Mesenchymal stem cell (in vitro differentiated cells and primary cell): Measurements from ENCODE around the gene S100A13.

Source experiments
- DNase-seq: peaks from one replicate; pipeline ENCODE4 v3.0.0-alpha.2; 2013
- H2AFZ ChIP-seq: one replicate; pipeline ENCODE4 v1.6.1; 2013; ENCODE audit warnings: low read depth, mild to moderate bottlenecking, control low read depth, inconsistent platforms, low read length, moderate library complexity
- H2AK5ac ChIP-seq: 2 replicates; pipeline ENCODE4 v1.6.1; 2013; ENCODE audit warnings: low read length, moderate library complexity, mild to moderate bottlenecking, inconsistent platforms; ENCODE audit not compliant: severe bottlenecking
- H2BK120ac ChIP-seq: one replicate; pipeline ENCODE4 v1.6.1; 2013; ENCODE audit warnings: low read depth, mild to moderate bottlenecking, inconsistent platforms, low read length, moderate library complexity
- H2BK12ac ChIP-seq, 2 experiments: one replicate each; pipeline ENCODE4 v1.6.1; 2013; ENCODE audit warnings: inconsistent platforms in 2 of 2, low read length in 2 of 2, mild to moderate bottlenecking in 2 of 2, moderate library complexity in 2 of 2, control low read depth in 1 of 2
- H2BK15ac ChIP-seq: one replicate; pipeline ENCODE4 v1.6.1; 2013; ENCODE audit warnings: mild to moderate bottlenecking, low read depth, inconsistent platforms; ENCODE audit not compliant: poor library complexity, severe bottlenecking
- H2BK5ac ChIP-seq: 2 replicates; pipeline ENCODE4 v1.6.1; 2013; ENCODE audit warnings: low read depth, mild to moderate bottlenecking, low read length, control low read depth, inconsistent platforms; ENCODE audit not compliant: poor library complexity, severe bottlenecking
- H3K14ac ChIP-seq, 2 experiments: one replicate each; pipeline ENCODE4 v1.6.1; 2013; ENCODE audit warnings: inconsistent platforms in 2 of 2, low read length in 2 of 2, control low read depth in 1 of 2, mild to moderate bottlenecking in 1 of 2, moderate library complexity in 1 of 2
- H3K18ac ChIP-seq, 2 experiments: one replicate each; pipeline ENCODE4 v1.6.1; 2013; ENCODE audit warnings: inconsistent platforms in 2 of 2, low read length in 2 of 2, control low read depth in 1 of 2, low read depth in 1 of 2, mild to moderate bottlenecking in 1 of 2
- H3K23ac ChIP-seq, 2 experiments: one replicate each; pipeline ENCODE4 v1.6.1; 2013; ENCODE audit warnings: inconsistent platforms in 2 of 2, low read length in 2 of 2, mild to moderate bottlenecking in 2 of 2, moderate library complexity in 2 of 2, control low read depth in 1 of 2
- H3K27ac ChIP-seq: 2 replicates; pipeline ENCODE4 v1.5.1; 2013; ENCODE audit warnings: mild to moderate bottlenecking, moderate library complexity, low read length, control low read depth, inconsistent platforms; ENCODE audit not compliant: poor library complexity, severe bottlenecking
- H3K27me3 ChIP-seq, 2 experiments: 2 replicates each; pipeline versions ENCODE4 v1.6.1 to v1.7.0; 2013; ENCODE audit warnings: low read length in 2 of 2, mild to moderate bottlenecking in 2 of 2, moderate library complexity in 2 of 2, control low read depth in 1 of 2, inconsistent platforms in 1 of 2; ENCODE audit not compliant: control insufficient read depth in 1 of 2, insufficient read depth in 1 of 2
- H3K36me3 ChIP-seq, 2 experiments: 2 replicates each; pipeline versions ENCODE4 v1.6.1 to v1.7.0; 2013; ENCODE audit warnings: low read length in 2 of 2, control low read depth in 1 of 2, inconsistent platforms in 1 of 2, low read depth in 1 of 2, mild to moderate bottlenecking in 1 of 2; ENCODE audit not compliant: insufficient read depth in 2 of 2, control insufficient read depth in 1 of 2
- H3K4ac ChIP-seq, 2 experiments: one replicate each; pipeline ENCODE4 v1.6.1; 2013; ENCODE audit warnings: inconsistent platforms in 2 of 2, low read length in 2 of 2, mild to moderate bottlenecking in 2 of 2, moderate library complexity in 2 of 2, control low read depth in 1 of 2, low read depth in 1 of 2
- H3K4me1 ChIP-seq: 2 replicates; pipeline ENCODE4 v1.6.1; 2013; ENCODE audit warnings: low read depth, low read length, control low read depth; ENCODE audit not compliant: control insufficient read depth, insufficient read depth
- H3K4me2 ChIP-seq: 2 replicates; pipeline ENCODE4 v1.6.1; 2013; ENCODE audit warnings: low read length, mild to moderate bottlenecking, inconsistent platforms; ENCODE audit not compliant: poor library complexity, severe bottlenecking
- H3K4me3 ChIP-seq, 2 experiments: 2 replicates each; pipeline versions ENCODE4 v1.5.1 to v1.7.0; 2013; ENCODE audit warnings: low read length in 2 of 2, mild to moderate bottlenecking in 2 of 2, control low read depth in 1 of 2, low read depth in 1 of 2; ENCODE audit not compliant: insufficient read depth in 1 of 2
- H3K79me1 ChIP-seq: replicated peaks from 2 replicates; pipeline ENCODE4 v1.6.1; 2013; ENCODE audit warnings: mild to moderate bottlenecking, control low read depth, low read length, inconsistent platforms; ENCODE audit not compliant: poor library complexity, severe bottlenecking
- H3K9ac ChIP-seq: 2 replicates; pipeline ENCODE4 v1.7.0; 2013; ENCODE audit warnings: mild to moderate bottlenecking, low read length, moderate library complexity
- H3K9me3 ChIP-seq: 2 replicates; pipeline ENCODE4 v1.7.0; 2013; ENCODE audit warnings: mild to moderate bottlenecking, low read length; ENCODE audit not compliant: control insufficient read depth
- H4K8ac ChIP-seq: one replicate; pipeline ENCODE4 v1.6.1; 2013; ENCODE audit warnings: inconsistent platforms, mild to moderate bottlenecking, low read length, moderate library complexity
- H4K91ac ChIP-seq: one replicate; pipeline ENCODE4 v1.6.1; 2013; ENCODE audit warnings: mild to moderate bottlenecking, low read length, inconsistent platforms
- WGBS: methylation state at CpG from one replicate; pipeline ENCODE4 v1.1.7; 2013; ENCODE audit warnings: mixed read lengths; 5-methylcytosine and 5-hydroxymethylcytosine counted together

S100A13 gene

DNA sequence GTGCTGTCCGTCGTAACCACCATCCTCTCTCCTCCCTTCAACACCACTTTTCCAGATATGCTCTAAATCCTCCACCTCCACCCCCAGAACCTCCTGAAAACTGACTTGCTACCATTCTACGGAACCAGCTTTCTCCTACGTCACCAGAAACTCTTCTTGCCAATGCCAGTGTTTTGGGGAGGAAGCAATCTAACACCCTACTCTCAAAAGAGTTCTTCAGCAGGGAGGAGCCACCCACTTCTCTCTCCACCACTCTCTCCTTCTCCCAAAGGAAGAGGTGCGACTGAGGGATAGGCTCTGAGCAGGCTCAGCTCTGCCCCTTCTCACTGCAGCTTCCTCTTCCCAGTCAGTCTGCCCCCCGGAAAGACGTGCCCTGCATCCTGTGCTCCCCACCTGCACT lies 55.6 kb downstream of the S100A13 start:
- H3K79me1 ChIP-seq: no peaks in the 10 kb centered on the region
- no peak for DNase-seq
- H3K27ac ChIP-seq: no peak overlapping the region
- H3K18ac ChIP-seq: no peak overlapping the region
- H2BK12ac ChIP-seq: peak overlapping the region; percentile 38 to 63
- H4K8ac ChIP-seq: peak overlapping the region; percentile 55
- H3K4me3 ChIP-seq: no peak overlapping the region
- peak overlapping the region; percentile 69 for H3K9ac ChIP-seq
- peak overlapping the region; percentile 74 for H4K91ac ChIP-seq
- H2BK5ac ChIP-seq: no peak overlapping the region
- no peak overlapping the region for H3K4ac ChIP-seq
- no peak overlapping the region for H3K4me2 ChIP-seq
- no peak overlapping the region for H2BK120ac ChIP-seq
- H2BK15ac ChIP-seq: no peak overlapping the region
- no peaks in the 10 kb centered on the region for H3K27me3 ChIP-seq
- 88% methylated on average over 7 of the region's 7 CpGs for WGBS
- no peaks in the 10 kb centered on the region for H3K9me3 ChIP-seq
- no peaks in the 10 kb centered on the region for H3K36me3 ChIP-seq
- H3K4me1 ChIP-seq: peaks cover 20% of the 10 kb centered on the region
- peak overlapping the region; percentile 11 for H2AK5ac ChIP-seq
- H3K23ac ChIP-seq: no peak overlapping the region
- H2AFZ ChIP-seq: no peak overlapping the region
- no peak overlapping the region for H3K14ac ChIP-seq

DNA sequence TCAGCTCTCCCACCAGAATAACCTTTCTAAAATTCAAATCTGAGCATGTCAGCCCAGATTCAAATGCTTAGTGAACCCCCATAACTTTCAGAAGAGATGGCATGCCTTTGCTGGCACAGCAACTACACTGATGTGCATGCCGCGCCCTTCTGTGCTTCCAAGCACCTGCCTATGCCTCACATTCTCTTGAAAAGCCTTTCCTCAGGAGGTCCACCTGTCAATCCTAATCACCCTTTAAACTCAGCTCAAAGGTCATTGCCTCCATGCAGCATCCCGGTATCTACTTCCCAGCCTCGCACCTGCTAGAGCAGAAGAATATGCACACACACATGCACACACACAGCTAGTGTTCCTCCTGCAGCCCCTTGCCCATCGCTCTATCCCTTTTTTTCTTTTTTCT lies 56.4 kb downstream of the S100A13 start:
- Histone ChIP-seq H3K18ac (no peak overlapping the region), H2BK120ac (no peak overlapping the region), H4K8ac (no peak overlapping the region), H3K4me3 (no peak overlapping the region), H3K4me2 (no peak overlapping the region), H3K36me3 (no peaks in the 10 kb centered on the region), H2BK12ac (no peak overlapping the region), H3K4ac (no peak overlapping the region), H4K91ac (no peak overlapping the region), H2BK5ac (no peak overlapping the region), H3K9me3 (no peaks in the 10 kb centered on the region), H3K27me3 (no peaks in the 10 kb centered on the region), H3K23ac (no peak overlapping the region), H3K14ac (no peak overlapping the region), H2BK15ac (no peak overlapping the region), H2AK5ac (peak overlapping the region; percentile 33), H3K79me1 (no peaks in the 10 kb centered on the region), H2AFZ (no peak overlapping the region), H3K4me1 (peaks cover 25% of the 10 kb centered on the region), H3K9ac (no peak overlapping the region), H3K27ac (no peak overlapping the region)
- WGBS: 88% methylated on average over 5 of the region's 5 CpGs
- no peak for DNase-seq

DNA sequence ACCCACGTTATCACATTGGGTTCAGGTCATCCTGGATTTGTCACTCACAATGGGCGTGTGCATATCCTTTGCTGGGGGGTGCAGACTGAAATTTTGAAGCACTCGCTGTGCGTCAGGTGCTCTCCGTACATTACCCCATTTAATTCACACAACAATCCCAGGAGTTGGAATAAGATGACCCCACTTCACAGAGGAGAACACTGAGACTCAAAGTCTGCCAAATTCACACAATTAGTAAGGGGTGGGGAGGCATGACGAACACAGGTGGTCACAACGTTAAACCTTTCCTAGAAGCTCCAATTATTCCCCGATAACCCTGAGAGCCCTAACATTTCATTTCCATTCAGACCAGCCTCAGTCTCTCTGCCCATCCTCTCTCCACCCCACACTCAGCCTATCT lies 57.8 kb downstream of the S100A13 start:
- no peak overlapping the region for H3K4me3 ChIP-seq

More for the DNA sequence above, 57.8 kb downstream of the S100A13 start:
- WGBS: 98% methylated on average over 8 of the region's 8 CpGs
- no peak overlapping the region for H2BK5ac ChIP-seq
- H3K4ac ChIP-seq: no peak overlapping the region
- H3K4me1 ChIP-seq: peaks cover 33% of the 10 kb centered on the region
- H3K36me3 ChIP-seq: no peaks in the 10 kb centered on the region
- H3K4me2 ChIP-seq: no peak overlapping the region
- H4K8ac ChIP-seq: no peak overlapping the region
- no peaks in the 10 kb centered on the region for H3K27me3 ChIP-seq
- peak overlapping the region in 1 of 2 experiments; percentile 23 for H2BK12ac ChIP-seq
- H2AK5ac ChIP-seq: peak overlapping the region; percentile 11
- no peak overlapping the region for H3K23ac ChIP-seq
- H2AFZ ChIP-seq: no peak overlapping the region
- no peak for DNase-seq
- peaks cover under 1% of the 10 kb centered on the region for H3K79me1 ChIP-seq
- H3K14ac ChIP-seq: no peak overlapping the region
- no peak overlapping the region for H3K9ac ChIP-seq
- H2BK15ac ChIP-seq: no peak overlapping the region
- H2BK120ac ChIP-seq: no peak overlapping the region
- no peak overlapping the region for H3K18ac ChIP-seq
- H3K27ac ChIP-seq: no peak overlapping the region
- no peak overlapping the region for H4K91ac ChIP-seq
- no peaks in the 10 kb centered on the region for H3K9me3 ChIP-seq
